OCI-LY1 (cell line): ENCODE data around the gene SLC15A5.

ENCODE experiments used
- H2AFZ ChIP-seq: fragments of 200-600 bp; sonication (generic), shearing (Covaris generic); 2 replicates; pipeline ENCODE4 v1.6.0; 2014; ENCODE audit warnings: antibody characterized with exemption, mild to moderate bottlenecking, low read length
- H3F3A ChIP-seq: fragments of 200-600 bp; sonication (generic), shearing (Covaris generic); 2 replicates; pipeline ENCODE4 v1.6.0; 2014; ENCODE audit warnings: mild to moderate bottlenecking, antibody characterized with exemption, low read length, moderate library complexity; ENCODE audit not compliant: insufficient read depth
- H3K27ac ChIP-seq: fragments of 200-600 bp; sonication (generic); 2 replicates; pipeline ENCODE4 v1.5.1; 2014; ENCODE audit warnings: low read length, mixed run types, mild to moderate bottlenecking, low read depth; ENCODE audit not compliant: poor library complexity, severe bottlenecking
- H3K27me3 ChIP-seq: fragments of 200-600 bp; sonication (generic); 2 replicates; pipeline ENCODE4 v1.6.0; 2014; ENCODE audit warnings: antibody characterized with exemption, mild to moderate bottlenecking, low read length, moderate library complexity; ENCODE audit not compliant: insufficient read depth
- H3K36me3 ChIP-seq: fragments of 200-600 bp; sonication (generic); 2 replicates; pipeline ENCODE4 v1.6.1; 2014; ENCODE audit warnings: mild to moderate bottlenecking, antibody characterized with exemption, low read length, moderate library complexity, mixed read lengths; ENCODE audit not compliant: insufficient read depth
- H3K4me1 ChIP-seq: fragments of 200-600 bp; sonication (generic); 2 replicates; pipeline ENCODE4 v1.5.1; 2014; ENCODE audit warnings: mild to moderate bottlenecking, low read length, moderate library complexity; ENCODE audit not compliant: insufficient read depth, severe bottlenecking
- H3K4me2 ChIP-seq: fragments of 200-600 bp; sonication (generic), shearing (Covaris generic); 2 replicates; pipeline ENCODE4 v1.6.1; 2014; ENCODE audit warnings: low read length
- H3K4me3 ChIP-seq: fragments of 200-600 bp; sonication (generic); 2 replicates; pipeline ENCODE4 v1.5.1; 2014; ENCODE audit warnings: low read length, low read depth, mild to moderate bottlenecking, mixed read lengths; ENCODE audit not compliant: poor library complexity, severe bottlenecking
- H3K79me2 ChIP-seq: fragments of 200-600 bp; shearing (Covaris generic); 2 replicates; pipeline ENCODE4 v1.6.1; 2016; ENCODE audit warnings: mixed run types, low read length, mixed read lengths; ENCODE audit not compliant: insufficient read depth
- H3K9ac ChIP-seq: fragments of 200-600 bp; sonication (generic), shearing (Covaris generic); 2 replicates; pipeline ENCODE4 v1.6.1; 2014; ENCODE audit warnings: mild to moderate bottlenecking, low read length, mixed read lengths
- H3K9me2 ChIP-seq: fragments of 200-600 bp; sonication (generic), shearing (Covaris generic); 2 replicates; pipeline ENCODE4 v1.6.1; 2014; ENCODE audit warnings: low read depth, mild to moderate bottlenecking, low read length, mixed read lengths
- H3K9me3 ChIP-seq: fragments of 200-600 bp; shearing (Covaris generic); 2 replicates; pipeline ENCODE4 v1.6.1; 2014; ENCODE audit warnings: low read length, mixed read lengths
- H4K20me1 ChIP-seq: fragments of 200-600 bp; sonication (generic), shearing (Covaris generic); 2 replicates; pipeline ENCODE4 v1.6.0; 2016; ENCODE audit warnings: mild to moderate bottlenecking, low read length; ENCODE audit not compliant: insufficient read depth
- EZH2 ChIP-seq: fragments of 200-600 bp; sonication (generic), shearing (Covaris generic); IDR thresholded peaks from 2 replicates; pipeline ENCODE4 v1.8.0; 2017; ENCODE audit warnings: borderline replicate concordance, mixed run types, mild to moderate bottlenecking, antibody characterized with exemption, low read length, moderate library complexity, mixed read lengths
- TF ChIP-seq, protein P1 (sequence below): fragments of 200-600 bp; sonication (generic), shearing (Covaris generic); IDR thresholded peaks from 2 replicates; pipeline ENCODE4 v1.5.1; 2017; ENCODE audit warnings: mild to moderate bottlenecking, antibody characterized with exemption, low read length, moderate library complexity, mixed read lengths

Gene SLC15A5

DNA sequence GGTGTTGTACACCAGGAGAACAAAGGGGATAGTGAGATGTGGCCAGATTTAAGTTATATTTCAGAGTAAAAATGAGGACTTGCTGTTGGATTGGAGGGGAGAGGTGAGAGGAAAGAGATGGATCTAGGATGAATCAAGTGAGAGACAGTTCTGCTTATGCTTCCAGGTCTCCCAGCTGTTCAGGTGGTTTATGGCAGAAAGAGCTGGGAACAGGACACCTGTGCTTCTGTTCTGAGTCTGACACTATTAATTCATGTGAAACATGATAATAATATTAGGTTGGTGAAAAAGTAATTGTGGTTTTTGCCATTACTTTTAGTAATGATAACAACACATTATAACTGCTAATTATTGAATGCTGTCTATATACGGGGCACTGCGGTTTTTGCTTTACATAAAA, 55.7 kb downstream of the SLC15A5 start:
- no peaks in the 10 kb centered on the region for H3K36me3 ChIP-seq
- H3K27ac ChIP-seq: no peak overlapping the region
- H2AFZ ChIP-seq: no peak overlapping the region
- H3K79me2 ChIP-seq: no peaks in the 10 kb centered on the region
- H3K9ac ChIP-seq: no peak overlapping the region
- no peak overlapping the region for H3K4me2 ChIP-seq
- no peaks in the 10 kb centered on the region for H3K27me3 ChIP-seq
- H3K9me3 ChIP-seq: no peaks in the 10 kb centered on the region
- no peaks in the 10 kb centered on the region for H3K9me2 ChIP-seq
- H3K4me1 ChIP-seq: no peaks in the 10 kb centered on the region
- H3F3A ChIP-seq: no peaks in the 10 kb centered on the region
- TF ChIP-seq, protein P1, sequence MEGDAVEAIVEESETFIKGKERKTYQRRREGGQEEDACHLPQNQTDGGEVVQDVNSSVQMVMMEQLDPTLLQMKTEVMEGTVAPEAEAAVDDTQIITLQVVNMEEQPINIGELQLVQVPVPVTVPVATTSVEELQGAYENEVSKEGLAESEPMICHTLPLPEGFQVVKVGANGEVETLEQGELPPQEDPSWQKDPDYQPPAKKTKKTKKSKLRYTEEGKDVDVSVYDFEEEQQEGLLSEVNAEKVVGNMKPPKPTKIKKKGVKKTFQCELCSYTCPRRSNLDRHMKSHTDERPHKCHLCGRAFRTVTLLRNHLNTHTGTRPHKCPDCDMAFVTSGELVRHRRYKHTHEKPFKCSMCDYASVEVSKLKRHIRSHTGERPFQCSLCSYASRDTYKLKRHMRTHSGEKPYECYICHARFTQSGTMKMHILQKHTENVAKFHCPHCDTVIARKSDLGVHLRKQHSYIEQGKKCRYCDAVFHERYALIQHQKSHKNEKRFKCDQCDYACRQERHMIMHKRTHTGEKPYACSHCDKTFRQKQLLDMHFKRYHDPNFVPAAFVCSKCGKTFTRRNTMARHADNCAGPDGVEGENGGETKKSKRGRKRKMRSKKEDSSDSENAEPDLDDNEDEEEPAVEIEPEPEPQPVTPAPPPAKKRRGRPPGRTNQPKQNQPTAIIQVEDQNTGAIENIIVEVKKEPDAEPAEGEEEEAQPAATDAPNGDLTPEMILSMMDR: no peak
- TF ChIP-seq EZH2: no peak
- no peaks in the 10 kb centered on the region for H4K20me1 ChIP-seq
- no peak overlapping the region for H3K4me3 ChIP-seq

DNA sequence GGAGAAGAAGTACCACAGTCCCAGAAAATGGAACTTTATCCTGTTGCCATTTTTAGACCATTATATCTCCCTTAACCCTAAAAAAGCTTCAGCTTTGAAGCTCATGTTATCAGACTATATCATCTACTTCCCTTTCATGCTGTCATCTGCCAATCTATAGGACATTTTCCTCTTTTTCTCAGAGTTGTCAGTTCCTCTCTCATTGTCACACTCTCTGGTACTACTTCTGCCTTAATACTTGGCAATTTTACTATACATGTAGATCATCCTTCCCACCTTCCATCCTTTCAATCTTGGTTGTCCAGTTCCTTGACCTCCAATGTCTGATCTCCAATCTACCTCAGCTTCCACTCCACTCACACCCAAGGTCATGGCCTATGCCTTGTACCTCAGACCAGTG, 57.4 kb downstream of the SLC15A5 start:
- H3K9me2 ChIP-seq: no peaks in the 10 kb centered on the region
- H3K4me3 ChIP-seq: no peak overlapping the region
- no peaks in the 10 kb centered on the region for H3K79me2 ChIP-seq
- no peaks in the 10 kb centered on the region for H4K20me1 ChIP-seq
- no peak overlapping the region for H3K4me2 ChIP-seq
- H3K9me3 ChIP-seq: no peaks in the 10 kb centered on the region
- TF ChIP-seq, protein P1: no peak
- H3K36me3 ChIP-seq: no peaks in the 10 kb centered on the region
- H3K9ac ChIP-seq: no peak overlapping the region
- no peaks in the 10 kb centered on the region for H3K4me1 ChIP-seq
- H3K27me3 ChIP-seq: no peaks in the 10 kb centered on the region
- H3K27ac ChIP-seq: no peak overlapping the region
- H2AFZ ChIP-seq: no peak overlapping the region
- H3F3A ChIP-seq: no peaks in the 10 kb centered on the region

DNA sequence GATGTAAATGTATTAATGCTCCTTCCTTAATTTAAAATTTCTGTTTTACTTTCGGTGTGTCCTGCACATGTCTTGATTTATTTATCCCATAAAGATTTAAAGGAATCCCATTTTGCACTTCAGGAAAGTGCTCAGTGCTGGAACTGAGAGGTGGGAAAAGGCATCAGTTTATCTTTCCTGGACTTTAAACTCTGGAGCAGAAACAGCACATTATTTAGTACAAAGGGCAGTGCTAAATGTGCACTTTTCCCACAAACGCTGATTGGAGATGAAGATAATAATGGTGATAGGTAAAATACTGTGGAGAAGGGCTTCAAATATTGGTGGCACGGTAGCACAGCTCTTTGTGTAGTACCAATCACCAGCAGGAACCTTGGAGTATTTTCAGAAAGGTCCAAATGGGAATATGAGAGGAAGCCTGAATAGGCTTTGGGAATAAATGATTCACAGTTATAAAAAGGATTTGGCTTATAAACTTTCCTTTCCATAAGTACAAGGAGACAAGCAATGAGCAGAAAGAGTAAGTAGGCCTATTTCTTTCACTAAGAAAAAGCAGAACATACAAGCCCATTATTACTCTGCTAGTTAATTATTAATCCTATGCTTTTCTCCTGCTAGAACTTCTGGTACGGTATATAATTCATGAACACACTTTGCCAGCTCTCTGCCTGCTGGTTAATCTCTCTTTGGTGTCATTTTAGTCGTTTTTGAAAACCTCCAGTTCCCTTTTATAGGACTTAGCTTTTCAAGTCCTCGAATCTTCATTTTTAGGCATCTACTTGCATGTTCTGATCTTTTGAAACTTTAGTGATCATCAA, 58.3 kb downstream of the SLC15A5 start:
- H3K4me3 ChIP-seq: no peak overlapping the region
- no peak overlapping the region for H3K27ac ChIP-seq
- H3K27me3 ChIP-seq: no peaks in the 10 kb centered on the region
- no peaks in the 10 kb centered on the region for H3F3A ChIP-seq
- H3K9me2 ChIP-seq: no peaks in the 10 kb centered on the region
- TF ChIP-seq, protein P1: no peak
- TF ChIP-seq EZH2: no peak
- no peak overlapping the region for H3K9ac ChIP-seq
- no peaks in the 10 kb centered on the region for H4K20me1 ChIP-seq
- H3K79me2 ChIP-seq: no peaks in the 10 kb centered on the region
- no peak overlapping the region for H3K4me2 ChIP-seq
- H3K4me1 ChIP-seq: no peaks in the 10 kb centered on the region
- H3K36me3 ChIP-seq: no peaks in the 10 kb centered on the region
- H2AFZ ChIP-seq: no peak overlapping the region
- no peaks in the 10 kb centered on the region for H3K9me3 ChIP-seq
